ENCODE data around the gene GALNS. TPM values are rescaled to one million over a fixed set of nuclear protein-coding genes. Genes with fewer than 3 reads are reported as not detected.

The GALNS gene
- total and polyA plus RNA-seq, 3 donors from 2014 or later: 55.9 to 94.4 (median 65.3) TPM

DNA sequence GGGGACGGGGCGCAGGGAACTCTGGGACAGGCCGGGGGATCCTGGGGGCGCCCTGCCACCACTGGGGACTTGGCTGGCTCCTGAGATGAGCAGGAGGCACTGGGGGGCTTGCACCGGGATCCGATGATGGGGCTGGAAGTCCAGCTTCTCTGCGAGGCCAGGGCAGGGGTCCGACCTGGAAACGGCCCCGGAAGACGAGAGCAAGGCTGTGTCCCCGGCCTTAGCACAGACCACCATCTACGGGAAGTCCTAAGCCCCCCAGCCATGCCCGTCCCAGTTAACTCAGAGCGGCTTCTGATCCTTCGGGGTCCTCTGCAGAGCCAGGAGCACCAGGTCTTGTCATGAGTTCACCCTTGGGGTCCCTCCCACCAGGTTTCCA, 52.6 kb downstream of the GALNS start:
- H3K27me3 ChIP-seq: no peaks in the 10 kb centered on the region
- TF ChIP-seq, protein P1, sequence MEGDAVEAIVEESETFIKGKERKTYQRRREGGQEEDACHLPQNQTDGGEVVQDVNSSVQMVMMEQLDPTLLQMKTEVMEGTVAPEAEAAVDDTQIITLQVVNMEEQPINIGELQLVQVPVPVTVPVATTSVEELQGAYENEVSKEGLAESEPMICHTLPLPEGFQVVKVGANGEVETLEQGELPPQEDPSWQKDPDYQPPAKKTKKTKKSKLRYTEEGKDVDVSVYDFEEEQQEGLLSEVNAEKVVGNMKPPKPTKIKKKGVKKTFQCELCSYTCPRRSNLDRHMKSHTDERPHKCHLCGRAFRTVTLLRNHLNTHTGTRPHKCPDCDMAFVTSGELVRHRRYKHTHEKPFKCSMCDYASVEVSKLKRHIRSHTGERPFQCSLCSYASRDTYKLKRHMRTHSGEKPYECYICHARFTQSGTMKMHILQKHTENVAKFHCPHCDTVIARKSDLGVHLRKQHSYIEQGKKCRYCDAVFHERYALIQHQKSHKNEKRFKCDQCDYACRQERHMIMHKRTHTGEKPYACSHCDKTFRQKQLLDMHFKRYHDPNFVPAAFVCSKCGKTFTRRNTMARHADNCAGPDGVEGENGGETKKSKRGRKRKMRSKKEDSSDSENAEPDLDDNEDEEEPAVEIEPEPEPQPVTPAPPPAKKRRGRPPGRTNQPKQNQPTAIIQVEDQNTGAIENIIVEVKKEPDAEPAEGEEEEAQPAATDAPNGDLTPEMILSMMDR (IDR thresholded peaks at IDR 0.05): no peak
- no peak for TF ChIP-seq POLR2A (IDR thresholded peaks at IDR 0.05)
- peaks cover 21% of the 10 kb centered on the region for H3K4me1 ChIP-seq
- DNase-seq: no peak
- H3K4me3 ChIP-seq: peak overlapping the region; percentile 34 to 68
- H3K27ac ChIP-seq: no peak overlapping the region
- H3K9me3 ChIP-seq: no peaks in the 10 kb centered on the region
- WGBS, 2 donors: 6% methylated on average over 16 of the region's 16 CpGs; no CpG with 5 or more reads in 1 of the 2 donors
- no peaks in the 10 kb centered on the region for H3K36me3 ChIP-seq (ENCODE audit: low read depth, missing control alignments)
- intact Hi-C loops (cut with DNase I; ENCODE audit: low total_unique reads): no loop called here

DNA sequence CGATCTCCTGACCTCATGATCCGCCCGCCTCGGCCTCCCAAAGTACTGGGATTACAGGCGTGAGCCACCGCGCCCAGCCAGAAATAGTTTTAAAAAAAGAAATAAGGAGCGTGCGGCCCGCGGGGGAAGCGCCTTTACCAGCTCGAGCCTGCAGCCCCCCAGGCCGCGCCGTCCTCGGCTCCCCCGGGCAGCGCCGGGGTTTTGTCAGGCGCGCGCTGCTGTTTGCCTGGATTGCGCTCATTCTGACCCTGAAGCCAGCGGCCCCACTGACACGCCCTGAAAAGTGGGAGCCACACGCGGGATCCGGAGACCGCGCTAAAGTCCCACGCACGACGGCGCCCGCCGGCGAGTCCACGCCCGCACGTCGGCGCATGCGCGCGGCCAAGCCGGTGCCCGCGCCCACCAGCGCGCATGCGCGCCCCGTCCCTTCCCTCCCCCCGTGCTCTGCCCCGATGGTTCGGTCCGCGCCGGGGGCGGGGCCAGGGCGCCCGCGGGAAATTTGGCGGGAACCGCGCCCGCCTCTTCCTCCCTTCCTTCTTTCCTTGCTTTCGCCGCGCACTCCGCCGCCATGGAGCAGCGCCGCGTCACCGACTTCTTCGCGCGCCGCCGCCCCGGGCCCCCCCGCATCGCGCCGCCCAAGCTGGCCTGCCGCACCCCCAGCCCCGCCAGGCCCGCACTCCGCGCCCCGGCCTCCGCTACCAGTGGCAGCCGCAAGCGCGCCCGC, 53.3 kb downstream of the GALNS start, which contains the start of gene CDT1:
TSS of gene CDT1 (plus strand) at position 526 of the 724 bp plus-strand sequence. CDS start at position 569, 43 bp downstream.
- no peaks in the 10 kb centered on the region for H3K36me3 ChIP-seq (ENCODE audit: low read depth, missing control alignments)
- H3K4me3 ChIP-seq: peak within 1 kb of the TSS; percentile 51 to 68
- H3K27me3 ChIP-seq: no peaks in the 10 kb centered on the region
- intact Hi-C loops (cut with DNase I; ENCODE audit: low total_unique reads): no loop called here
- no peak for TF ChIP-seq POLR2A (IDR thresholded peaks at IDR 0.05)
- TF ChIP-seq, protein P1 (IDR thresholded peaks at IDR 0.05): no peak
- WGBS, 2 donors: 0% methylated on average over 40 to 76 of the region's 98 CpGs
- H3K4me1 ChIP-seq: peaks cover 21% of the 10 kb centered on the region
- peak; percentile 73 for DNase-seq
- H3K27ac ChIP-seq: peak within 1 kb of the TSS in 1 of 2 donors; percentile 67
- H3K9me3 ChIP-seq: no peaks in the 10 kb centered on the region

DNA sequence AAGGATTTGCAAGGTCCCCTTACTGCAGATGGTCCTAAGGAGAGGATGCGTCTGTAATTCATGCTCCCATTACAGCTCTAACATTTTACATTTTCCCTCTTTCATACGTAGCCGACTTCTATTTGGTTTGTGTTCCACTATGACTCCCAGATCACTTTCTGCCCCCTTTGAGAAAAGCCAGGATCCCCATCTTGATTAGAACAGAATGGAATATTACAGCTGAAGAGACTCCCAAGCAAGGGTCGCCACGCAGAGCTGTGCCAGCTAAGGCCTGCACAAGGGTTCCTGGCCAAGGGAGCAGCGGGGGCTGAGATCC, 56.5 kb downstream of the GALNS start:
- Histone ChIP-seq H3K36me3 (ENCODE audit: low read depth, missing control alignments) (no peaks in the 10 kb centered on the region), H3K4me1 (peaks cover 6% of the 10 kb centered on the region), H3K27me3 (no peaks in the 10 kb centered on the region), H3K4me3 (no peak overlapping the region), H3K9me3 (no peaks in the 10 kb centered on the region), H3K27ac (no peak overlapping the region)
- no peak for DNase-seq
- intact Hi-C loops (cut with DNase I; ENCODE audit: low total_unique reads): no loop called here
- WGBS, 2 donors: 86 to 90% methylated on average over 6 of the region's 6 CpGs
- TF ChIP-seq, protein P1 (IDR thresholded peaks at IDR 0.05): no peak
- no peak for TF ChIP-seq POLR2A (IDR thresholded peaks at IDR 0.05)

DNA sequence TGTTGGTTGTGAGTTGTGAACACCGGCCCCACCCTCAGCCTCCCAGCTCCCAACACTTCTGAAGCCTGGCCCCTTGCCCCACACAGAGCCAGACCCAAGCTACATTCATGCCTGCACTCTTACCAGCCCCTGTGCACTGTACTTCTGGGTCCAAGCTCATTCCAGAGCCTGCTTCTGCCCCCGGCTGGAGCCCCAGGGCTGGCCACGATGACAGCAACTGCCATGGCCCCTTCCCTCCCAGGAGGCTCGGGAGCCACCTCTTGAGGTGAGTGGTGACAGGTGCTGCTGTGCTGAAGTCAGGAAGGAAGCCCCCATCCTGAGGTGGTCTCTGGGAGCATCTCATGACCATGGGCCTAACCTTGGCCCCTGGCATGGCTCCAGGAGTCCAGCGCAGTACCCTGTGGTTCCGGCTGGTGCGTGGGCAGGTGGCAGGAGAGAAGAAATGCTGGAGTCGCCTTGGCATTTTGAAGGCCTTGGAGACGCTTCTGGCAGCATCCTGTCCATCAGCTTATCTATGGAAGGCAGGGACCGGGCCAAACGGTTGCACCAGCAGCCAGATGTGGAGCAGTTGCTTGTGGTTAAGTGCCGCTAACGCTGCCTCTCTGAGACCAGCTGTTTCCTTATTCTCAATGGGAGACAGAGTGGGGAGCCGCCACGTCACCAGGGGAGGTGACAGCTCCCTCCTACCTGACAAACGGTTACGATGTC, 57.0 kb downstream of the GALNS start:
- WGBS, 2 donors: 75 to 77% methylated on average over 12 to 17 of the region's 17 CpGs
- H3K9me3 ChIP-seq: no peaks in the 10 kb centered on the region
- TF ChIP-seq POLR2A (IDR thresholded peaks at IDR 0.05): no peak
- TF ChIP-seq, protein P1 (IDR thresholded peaks at IDR 0.05): no peak
- H3K36me3 ChIP-seq (ENCODE audit: low read depth, missing control alignments): no peaks in the 10 kb centered on the region
- DNase-seq: no peak
- intact Hi-C loops (cut with DNase I; ENCODE audit: low total_unique reads): no loop called here
- no peaks in the 10 kb centered on the region for H3K27me3 ChIP-seq
- H3K4me1 ChIP-seq: peaks cover 6% of the 10 kb centered on the region
- no peak overlapping the region for H3K27ac ChIP-seq
- H3K4me3 ChIP-seq: no peak overlapping the region
